WERI-Rb-1 (cell line): ENCODE data around the gene MASP1.

Experiments used
- DNase-seq: peaks from one replicate; pipeline ENCODE4 v3.0.0-alpha.2; 2020
- H3K27ac ChIP-seq: fragments of 250-450 bp; sonication (Bioruptor Pico); 2 replicates; pipeline ENCODE4 v1.5.1; 2020; ENCODE audit warnings: mild to moderate bottlenecking, moderate library complexity
- H3K27me3 ChIP-seq: fragments of 250-450 bp; sonication (Bioruptor Pico); 2 replicates; pipeline ENCODE4 v1.5.1; 2021; ENCODE audit warnings: mild to moderate bottlenecking, low read depth, moderate library complexity; ENCODE audit not compliant: insufficient read depth, severe bottlenecking
- H3K36me3 ChIP-seq: fragments of 250-450 bp; sonication (Bioruptor Pico); 2 replicates; pipeline ENCODE4 v1.5.1; 2020; ENCODE audit warnings: mild to moderate bottlenecking, moderate library complexity
- H3K4me3 ChIP-seq: 2 replicates; pipeline ENCODE4 v1.5.1; 2011; ENCODE audit warnings: low read depth, mild to moderate bottlenecking, control low read depth, low read length
- H3K9me3 ChIP-seq: fragments of 250-450 bp; sonication (Bioruptor Pico); 2 replicates; pipeline ENCODE4 v1.5.1; 2021; ENCODE audit warnings: mild to moderate bottlenecking, moderate library complexity; ENCODE audit not compliant: severe bottlenecking
- TF ChIP-seq, protein P1 (sequence below): IDR thresholded peaks from 2 replicates; pipeline ENCODE4 v1.5.1; 2011; ENCODE audit warnings: low read depth, mild to moderate bottlenecking, control low read depth, inconsistent platforms, low read length

MASP1 gene

DNA sequence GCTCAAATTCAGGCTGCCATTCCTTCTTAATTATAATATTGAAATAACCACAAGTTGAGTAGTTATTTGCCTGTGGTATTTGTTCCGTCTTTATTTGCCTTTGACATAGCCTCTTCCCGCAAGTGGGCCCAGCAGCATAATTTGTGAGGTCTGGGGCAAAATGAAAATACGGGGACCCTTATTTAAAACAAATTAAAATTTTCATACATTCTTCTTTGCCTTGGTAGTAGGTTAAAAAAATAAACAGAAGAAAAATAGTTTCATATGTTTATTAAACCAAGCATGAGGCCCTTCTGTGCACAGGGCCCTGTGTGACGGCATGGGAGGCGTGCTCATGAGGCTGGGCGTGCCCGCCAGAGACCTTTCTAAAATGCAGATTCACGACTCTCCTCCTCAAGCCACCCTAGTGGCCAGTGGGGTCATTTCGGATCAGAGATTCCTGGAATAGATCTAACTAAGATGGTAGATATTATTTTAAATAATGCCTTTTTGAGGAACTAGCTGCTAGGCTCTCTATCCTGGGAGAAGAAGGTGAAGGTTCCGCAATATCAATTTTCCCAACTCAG, 35.4 kb downstream of the MASP1 start:
- TF ChIP-seq, protein P1, sequence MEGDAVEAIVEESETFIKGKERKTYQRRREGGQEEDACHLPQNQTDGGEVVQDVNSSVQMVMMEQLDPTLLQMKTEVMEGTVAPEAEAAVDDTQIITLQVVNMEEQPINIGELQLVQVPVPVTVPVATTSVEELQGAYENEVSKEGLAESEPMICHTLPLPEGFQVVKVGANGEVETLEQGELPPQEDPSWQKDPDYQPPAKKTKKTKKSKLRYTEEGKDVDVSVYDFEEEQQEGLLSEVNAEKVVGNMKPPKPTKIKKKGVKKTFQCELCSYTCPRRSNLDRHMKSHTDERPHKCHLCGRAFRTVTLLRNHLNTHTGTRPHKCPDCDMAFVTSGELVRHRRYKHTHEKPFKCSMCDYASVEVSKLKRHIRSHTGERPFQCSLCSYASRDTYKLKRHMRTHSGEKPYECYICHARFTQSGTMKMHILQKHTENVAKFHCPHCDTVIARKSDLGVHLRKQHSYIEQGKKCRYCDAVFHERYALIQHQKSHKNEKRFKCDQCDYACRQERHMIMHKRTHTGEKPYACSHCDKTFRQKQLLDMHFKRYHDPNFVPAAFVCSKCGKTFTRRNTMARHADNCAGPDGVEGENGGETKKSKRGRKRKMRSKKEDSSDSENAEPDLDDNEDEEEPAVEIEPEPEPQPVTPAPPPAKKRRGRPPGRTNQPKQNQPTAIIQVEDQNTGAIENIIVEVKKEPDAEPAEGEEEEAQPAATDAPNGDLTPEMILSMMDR, result no peak
- Histone ChIP-seq H3K27me3 (peaks cover 30% of the 10 kb centered on the region), H3K36me3 (no peaks in the 10 kb centered on the region), H3K9me3 (no peaks in the 10 kb centered on the region), H3K27ac (no peak overlapping the region), H3K4me3 (no peak overlapping the region)
- DNase-seq, result no peak

DNA sequence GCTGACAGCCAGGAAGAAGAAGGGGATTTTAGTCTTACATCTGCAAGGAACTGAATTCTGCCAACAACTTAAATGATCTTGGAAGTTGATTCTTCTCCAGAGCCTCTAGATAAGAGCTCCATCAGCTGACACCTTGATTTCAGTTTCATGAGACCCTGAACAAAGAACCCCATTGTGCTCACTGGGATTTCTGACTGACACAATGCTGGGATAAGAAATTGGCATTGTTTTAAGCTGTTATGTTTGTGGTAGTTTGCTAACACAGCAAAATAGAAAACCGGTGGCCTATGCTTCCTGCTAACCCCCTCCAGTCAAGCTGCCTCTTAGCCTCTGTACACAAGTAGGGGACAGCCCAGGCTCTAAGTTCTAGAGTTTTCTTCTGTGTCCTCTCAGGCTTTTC, 36.2 kb downstream of the MASP1 start:
- Histone ChIP-seq H3K27me3 (peaks cover 32% of the 10 kb centered on the region), H3K4me3 (no peak overlapping the region), H3K27ac (no peak overlapping the region)

DNA sequence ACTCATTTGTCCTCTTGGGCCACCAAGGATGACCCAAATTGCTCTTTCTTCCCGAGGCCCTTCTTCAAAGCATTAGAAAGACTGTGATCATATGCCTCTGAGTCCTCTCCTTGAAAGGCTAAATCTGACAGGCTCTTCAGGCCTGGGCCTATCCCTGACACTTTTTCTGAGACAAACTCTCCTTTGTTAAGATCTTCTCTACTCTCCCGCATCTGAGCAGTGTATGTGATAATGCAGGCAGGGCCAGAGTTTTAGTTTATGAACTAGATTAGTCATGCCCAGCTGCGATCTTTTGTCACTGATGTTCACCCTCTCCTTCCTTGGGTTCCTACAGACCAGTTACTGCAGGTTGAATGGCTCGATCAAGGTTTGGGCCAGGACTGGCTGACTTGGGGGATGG, 39.2 kb downstream of the MASP1 start:
- H3K36me3 ChIP-seq, result no peaks in the 10 kb centered on the region
- peaks cover 44% of the 10 kb centered on the region for H3K27me3 ChIP-seq
- DNase-seq, result no peak
- H3K27ac ChIP-seq, result no peak overlapping the region
- TF ChIP-seq, protein P1, result no peak
- H3K9me3 ChIP-seq, result no peaks in the 10 kb centered on the region
- no peak overlapping the region for H3K4me3 ChIP-seq

More for the DNA sequence above, 36.2 kb downstream of the MASP1 start:
- Histone ChIP-seq H3K9me3 (no peaks in the 10 kb centered on the region), H3K36me3 (no peaks in the 10 kb centered on the region)
- DNase-seq, result no peak
- TF ChIP-seq, protein P1, result no peak

DNA sequence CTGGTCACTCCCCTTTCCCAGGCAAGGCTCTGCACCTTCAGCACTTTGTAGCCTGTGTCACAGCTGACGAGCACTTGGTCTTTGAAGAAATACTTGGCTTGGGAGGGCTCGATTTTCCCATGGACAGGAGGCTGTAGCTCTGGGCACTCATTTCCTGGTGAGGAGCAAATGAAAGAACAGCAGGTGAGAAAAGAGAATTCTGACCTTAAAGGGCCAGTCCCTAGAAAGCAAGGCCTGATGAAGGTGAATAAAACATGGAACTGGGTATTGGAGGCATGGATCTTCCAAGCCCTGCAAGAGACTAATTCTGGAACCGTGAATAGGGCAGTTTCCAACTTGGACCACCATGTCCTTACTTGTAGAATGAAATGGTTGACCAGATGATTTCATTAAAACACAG, 39.9 kb downstream of the MASP1 start:
- TF ChIP-seq, protein P1, result no peak
- no peak for DNase-seq
- no peak overlapping the region for H3K27ac ChIP-seq
- H3K4me3 ChIP-seq, result no peak overlapping the region
- peaks cover 38% of the 10 kb centered on the region for H3K27me3 ChIP-seq
- no peaks in the 10 kb centered on the region for H3K9me3 ChIP-seq
- no peaks in the 10 kb centered on the region for H3K36me3 ChIP-seq

DNA sequence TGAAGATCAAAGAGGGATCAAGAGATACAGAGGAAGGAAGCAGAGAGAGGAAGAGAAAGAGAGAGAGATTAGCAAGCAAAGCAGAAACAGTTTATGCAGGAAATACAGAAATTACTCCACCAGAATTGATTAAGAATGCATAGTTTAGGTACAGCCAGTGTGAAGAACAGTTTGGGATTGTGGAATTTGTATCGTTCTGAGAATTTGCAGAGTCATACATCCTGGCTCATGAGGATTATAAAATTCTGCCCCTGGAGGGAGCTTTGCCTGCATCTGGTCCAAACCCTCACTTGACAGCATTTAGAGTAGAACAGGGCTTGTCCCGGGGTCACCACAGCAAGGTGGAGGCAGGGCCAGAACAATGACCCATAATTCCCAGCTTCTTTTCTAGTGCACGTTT, 44.1 kb downstream of the MASP1 start:
- no peak overlapping the region for H3K4me3 ChIP-seq
- no peak for DNase-seq
- TF ChIP-seq, protein P1, result no peak
- no peaks in the 10 kb centered on the region for H3K9me3 ChIP-seq
- no peak overlapping the region for H3K27ac ChIP-seq
- peaks cover 34% of the 10 kb centered on the region for H3K27me3 ChIP-seq
- H3K36me3 ChIP-seq, result no peaks in the 10 kb centered on the region

DNA sequence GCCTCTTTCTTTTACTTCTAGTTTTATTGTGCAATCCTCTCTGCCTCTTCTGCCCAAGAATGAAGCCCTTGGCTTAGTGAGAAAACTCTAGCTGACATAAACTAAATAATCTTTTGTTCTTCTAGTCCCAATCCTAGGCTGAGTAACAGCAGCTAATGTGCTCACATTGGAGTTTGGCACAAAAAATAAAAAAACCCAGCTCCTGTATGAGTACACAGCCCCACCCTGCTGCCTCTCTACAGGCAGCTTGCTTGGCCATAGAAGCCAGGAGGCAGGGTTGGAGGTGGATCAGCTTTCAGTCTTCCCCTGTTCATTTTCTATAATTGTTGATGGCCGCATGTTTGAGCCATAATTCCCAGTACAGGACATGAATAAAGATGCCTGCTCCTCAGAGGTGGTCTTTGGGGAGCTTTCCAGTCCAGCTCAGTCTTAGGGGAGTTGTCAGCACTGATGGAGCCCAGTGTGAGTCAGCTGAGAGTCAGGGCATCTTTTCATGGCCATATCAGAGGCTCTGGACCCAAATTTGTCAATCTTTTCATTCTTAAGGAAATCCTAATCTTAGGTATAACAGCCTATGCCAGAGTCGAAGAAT, 47.5 kb downstream of the MASP1 start:
- Histone ChIP-seq H3K36me3 (no peaks in the 10 kb centered on the region), H3K9me3 (peaks cover 3% of the 10 kb centered on the region), H3K27me3 (peaks cover 51% of the 10 kb centered on the region), H3K27ac (no peak overlapping the region), H3K4me3 (no peak overlapping the region)
- no peak for DNase-seq
- TF ChIP-seq, protein P1, result no peak
